Stomach smooth muscle (tissue), 2 donors: ENCODE measurements around the gene ZNF335.

ENCODE experiments used
- H3K27ac ChIP-seq: one replicate; pipeline ENCODE4 v1.7.0; 2013; ENCODE audit warnings: mild to moderate bottlenecking, low read length, inconsistent platforms
- H3K27me3 ChIP-seq, 2 donors: one replicate each; pipeline ENCODE4 v1.7.0; 2013; ENCODE audit warnings: low read length in 2 of 2; ENCODE audit not compliant: insufficient read depth in 2 of 2, control insufficient read depth in 1 of 2
- H3K36me3 ChIP-seq, 2 donors: one replicate each; pipeline ENCODE4 v1.7.0; 2013; ENCODE audit warnings: low read length in 2 of 2; ENCODE audit not compliant: control insufficient read depth in 2 of 2, insufficient read depth in 2 of 2
- H3K4me1 ChIP-seq: one replicate; pipeline ENCODE4 v1.7.0; 2013; ENCODE audit warnings: low read length; ENCODE audit not compliant: control insufficient read depth, insufficient read depth
- H3K4me3 ChIP-seq, 2 donors: one replicate each; pipeline ENCODE4 v1.7.0; 2013; ENCODE audit warnings: low read length in 2 of 2
- H3K9ac ChIP-seq, 2 donors: one replicate each; pipeline ENCODE4 v1.7.0; 2013; ENCODE audit warnings: low read length in 2 of 2, mild to moderate bottlenecking in 1 of 2
- H3K9me3 ChIP-seq, 2 donors: one replicate each; pipeline ENCODE4 v1.7.0; 2013; ENCODE audit warnings: low read length in 2 of 2; ENCODE audit not compliant: control insufficient read depth in 2 of 2
- donor health status: healthy.
- donor health status: Pancreatic carcinoma.

ZNF335 gene

GRCh38 chr20:45948742-45949541 lies 23.1 kb downstream of the ZNF335 start:
- Histone ChIP-seq H3K27ac (no peak overlapping the region), H3K36me3 (peaks cover 70 to 89% of the 10 kb centered on the region in 2 donors), H3K4me3 (no peak overlapping the region), H3K9me3 (no peaks in the 10 kb centered on the region), H3K27me3 (no peaks in the 10 kb centered on the region), H3K4me1 (peaks cover 3% of the 10 kb centered on the region), H3K9ac (no peak overlapping the region)

GRCh38 chr20:45948261-45948733 lies 23.7 kb downstream of the ZNF335 start:
- Histone ChIP-seq H3K27me3 (no peaks in the 10 kb centered on the region), H3K4me3 (no peak overlapping the region), H3K9me3 (no peaks in the 10 kb centered on the region), H3K36me3 (peaks cover 75 to 89% of the 10 kb centered on the region in 2 donors), H3K27ac (no peak overlapping the region), H3K9ac (no peak overlapping the region), H3K4me1 (peaks cover 3% of the 10 kb centered on the region)

DNA sequence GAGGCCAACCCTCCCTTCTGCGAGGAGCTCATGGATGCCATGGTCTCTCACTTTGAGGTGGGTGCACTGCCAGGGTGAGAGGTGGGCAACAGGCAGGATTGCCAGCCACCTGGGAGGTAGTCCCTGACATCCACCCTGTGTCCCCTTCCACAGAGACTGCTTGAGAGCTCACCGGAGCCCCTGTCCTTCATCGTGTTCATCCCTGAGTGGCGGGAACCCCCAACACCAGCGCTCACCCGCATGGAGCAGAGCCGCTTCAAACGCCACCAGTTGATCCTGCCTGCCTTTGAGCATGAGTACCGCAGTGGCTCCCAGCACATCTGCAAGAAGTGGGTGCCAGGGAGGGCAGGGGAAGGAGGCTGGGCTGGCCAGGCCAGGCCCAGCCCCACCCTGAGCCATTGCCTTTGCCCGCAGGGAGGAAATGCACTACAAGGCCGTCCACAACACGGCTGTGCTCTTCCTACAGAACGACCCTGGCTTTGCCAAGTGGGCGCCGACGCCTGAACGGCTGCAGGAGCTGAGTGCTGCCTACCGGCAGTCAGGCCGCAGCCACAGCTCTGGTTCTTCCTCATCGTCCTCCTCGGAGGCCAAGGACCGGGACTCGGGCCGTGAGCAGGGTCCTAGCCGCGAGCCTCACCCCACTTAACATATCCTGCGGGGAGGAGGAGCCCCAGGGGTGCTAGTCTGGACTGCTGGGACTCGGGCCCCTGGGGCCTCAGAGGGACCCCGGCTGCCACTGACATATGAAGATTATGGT lies 24.7 kb downstream of the ZNF335 start:
- Histone ChIP-seq H3K9me3 (no peaks in the 10 kb centered on the region), H3K27me3 (no peaks in the 10 kb centered on the region), H3K36me3 (peaks cover 71 to 86% of the 10 kb centered on the region in 2 donors), H3K4me1 (peaks cover 3% of the 10 kb centered on the region), H3K4me3 (no peak overlapping the region), H3K9ac (no peak overlapping the region), H3K27ac (no peak overlapping the region)

DNA sequence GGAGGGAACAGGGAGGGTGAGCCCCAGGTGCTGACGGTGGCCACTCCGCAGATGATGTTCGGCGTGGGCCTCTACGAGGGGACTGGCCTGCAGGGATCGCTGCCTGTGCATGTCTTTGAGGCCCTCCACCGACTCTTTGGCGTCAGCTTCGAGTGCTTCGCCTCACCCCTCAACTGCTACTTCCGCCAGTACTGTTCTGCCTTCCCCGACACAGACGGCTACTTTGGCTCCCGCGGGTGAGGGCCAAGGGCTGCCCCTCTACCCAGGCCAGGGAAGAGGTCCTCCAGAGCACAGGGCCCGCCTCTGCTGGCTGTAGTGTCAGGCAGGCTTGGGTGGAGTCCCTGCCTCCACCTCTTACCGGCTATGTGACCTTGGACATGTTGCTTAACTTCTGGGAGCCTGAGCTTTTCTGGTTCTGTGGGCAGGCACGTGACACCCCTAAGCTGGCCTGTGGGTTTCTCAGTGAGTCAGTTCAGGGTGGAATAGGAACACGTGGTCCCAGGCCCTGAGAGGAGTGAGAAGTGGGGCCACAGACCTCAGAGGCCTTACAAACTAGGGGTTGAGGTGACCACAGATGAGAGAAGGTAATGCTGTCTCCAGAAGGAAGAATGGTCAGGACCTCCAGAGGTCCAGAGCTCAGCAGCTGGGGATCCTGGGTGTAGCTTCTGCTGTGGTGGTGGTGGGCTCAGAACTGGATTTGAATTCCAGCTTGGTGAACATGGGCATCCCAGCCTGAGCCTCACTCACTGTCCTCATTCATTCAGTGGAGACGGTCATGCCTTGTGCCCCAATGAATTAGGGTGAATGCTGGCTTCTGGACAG lies 25.6 kb downstream of the ZNF335 start:
- no peak overlapping the region for H3K9ac ChIP-seq
- peaks cover 3% of the 10 kb centered on the region for H3K4me1 ChIP-seq
- no peaks in the 10 kb centered on the region for H3K9me3 ChIP-seq
- H3K27ac ChIP-seq: no peak overlapping the region
- peaks cover 62 to 76% of the 10 kb centered on the region in 2 donors for H3K36me3 ChIP-seq
- H3K4me3 ChIP-seq: no peak overlapping the region
- no peaks in the 10 kb centered on the region for H3K27me3 ChIP-seq

GRCh38 chr20:45945678-45946148 lies 26.3 kb downstream of the ZNF335 start:
- Histone ChIP-seq H3K27ac (no peak overlapping the region), H3K4me1 (peaks cover 3% of the 10 kb centered on the region), H3K4me3 (no peak overlapping the region), H3K9me3 (no peaks in the 10 kb centered on the region), H3K9ac (no peak overlapping the region), H3K36me3 (peaks cover 63 to 77% of the 10 kb centered on the region in 2 donors), H3K27me3 (no peaks in the 10 kb centered on the region)

- Histone ChIP-seq H3K27me3 (no peaks in the 10 kb centered on the region), H3K4me1 (peaks cover 2% of the 10 kb centered on the region), H3K9me3 (no peaks in the 10 kb centered on the region), H3K4me3 (no peak overlapping the region), H3K36me3 (peaks cover 65 to 78% of the 10 kb centered on the region in 2 donors), H3K9ac (no peak overlapping the region), H3K27ac (no peak overlapping the region)
Measured at GRCh38 chr20:45944965-45945677, 26.9 kb downstream of the ZNF335 start.

DNA sequence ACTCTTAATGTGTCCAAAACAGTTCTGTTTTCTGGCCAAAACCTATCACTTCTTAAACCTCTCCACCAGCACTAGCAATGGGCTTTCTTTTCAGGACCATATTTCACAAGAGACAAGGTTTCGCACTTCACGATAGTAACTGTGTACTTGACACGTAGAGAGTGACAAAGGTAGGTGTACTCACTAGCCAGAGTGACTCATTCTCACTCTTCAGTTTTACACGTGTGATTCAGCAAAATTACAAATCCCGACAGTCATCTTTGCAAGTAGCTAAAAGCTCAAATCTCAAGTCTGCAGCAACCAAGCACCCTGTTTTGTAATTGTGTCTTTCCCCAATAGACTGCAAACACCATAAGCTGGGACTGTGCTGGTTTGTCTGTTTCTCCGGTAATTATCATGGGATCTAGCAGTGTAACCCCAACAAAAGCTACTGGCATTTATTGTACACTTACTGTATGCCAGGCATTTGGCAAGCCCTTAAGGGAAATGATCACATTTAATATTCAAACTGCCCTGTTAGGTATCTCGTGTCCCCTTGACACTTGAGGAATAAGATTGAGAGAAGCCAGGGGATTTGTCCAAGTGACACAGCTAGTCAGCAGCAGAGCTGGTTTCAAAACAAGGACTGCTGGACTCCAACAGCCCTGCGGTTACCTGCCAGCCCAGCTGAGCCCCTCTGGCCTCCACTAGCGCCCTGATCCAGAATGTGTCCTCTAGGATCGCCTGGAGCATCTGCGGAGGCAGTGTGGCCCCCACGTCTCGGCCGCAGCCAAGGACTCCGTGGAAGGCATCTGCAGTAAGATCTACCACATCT lies 27.6 kb downstream of the ZNF335 start:
- H3K27me3 ChIP-seq: no peaks in the 10 kb centered on the region
- peaks cover 71 to 78% of the 10 kb centered on the region in 2 donors for H3K36me3 ChIP-seq
- no peak overlapping the region for H3K27ac ChIP-seq
- no peaks in the 10 kb centered on the region for H3K4me1 ChIP-seq
- no peak overlapping the region for H3K9ac ChIP-seq
- H3K9me3 ChIP-seq: no peaks in the 10 kb centered on the region
- no peak overlapping the region for H3K4me3 ChIP-seq

DNA sequence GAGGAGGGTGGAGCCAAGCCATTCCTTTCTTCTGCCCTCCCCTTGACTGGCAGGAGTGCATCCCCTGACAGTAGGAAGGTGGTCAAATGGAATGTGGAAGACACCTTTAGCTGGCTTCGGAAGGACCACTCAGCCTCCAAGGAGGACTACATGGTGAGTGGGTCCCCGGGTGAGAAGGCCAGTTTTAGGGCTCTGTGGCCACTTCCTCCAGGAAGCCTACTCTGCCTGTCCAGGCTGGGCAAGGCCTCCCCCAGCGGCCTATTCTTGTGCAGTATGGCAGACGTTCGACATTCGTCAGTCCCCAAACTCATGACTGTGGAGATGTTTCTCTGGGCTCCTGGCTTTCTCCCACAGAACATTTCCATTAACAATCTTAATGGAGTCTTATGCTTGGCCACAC lies 28.4 kb downstream of the ZNF335 start:
- no peak overlapping the region for H3K4me3 ChIP-seq
- H3K27me3 ChIP-seq: no peaks in the 10 kb centered on the region
- H3K27ac ChIP-seq: no peak overlapping the region
- no peak overlapping the region for H3K9ac ChIP-seq
- no peaks in the 10 kb centered on the region for H3K9me3 ChIP-seq
- H3K4me1 ChIP-seq: no peaks in the 10 kb centered on the region
- peaks cover 72 to 79% of the 10 kb centered on the region in 2 donors for H3K36me3 ChIP-seq

DNA sequence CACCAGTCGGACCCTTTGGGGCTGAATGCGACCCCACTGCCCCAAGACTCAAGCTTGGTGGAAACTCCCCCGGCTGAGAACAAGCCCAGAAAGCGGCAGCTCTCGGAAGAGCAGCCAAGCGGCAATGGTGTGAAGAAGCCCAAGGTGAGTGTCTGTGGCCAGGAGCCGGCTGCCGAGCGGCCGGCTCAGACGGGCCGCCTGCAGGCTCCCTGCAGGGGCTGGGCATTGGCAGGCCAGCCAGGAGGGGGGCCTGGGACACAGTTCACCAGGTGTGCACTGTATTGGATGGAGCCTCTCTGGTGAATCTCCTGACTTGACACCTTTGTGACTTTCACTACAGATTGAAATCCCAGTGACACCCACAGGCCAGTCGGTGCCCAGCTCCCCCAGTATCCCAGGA lies 31.5 kb downstream of the ZNF335 start:
- no peaks in the 10 kb centered on the region for H3K9me3 ChIP-seq
- no peak overlapping the region for H3K27ac ChIP-seq
- no peak overlapping the region for H3K4me3 ChIP-seq
- H3K27me3 ChIP-seq: no peaks in the 10 kb centered on the region
- H3K9ac ChIP-seq: no peak overlapping the region
- peaks cover 62 to 69% of the 10 kb centered on the region in 2 donors for H3K36me3 ChIP-seq
- peaks cover 10% of the 10 kb centered on the region for H3K4me1 ChIP-seq
